AG04450 (cell line): ENCODE measurements around the gene PREX1. TPM values are rescaled to one million over a fixed set of nuclear protein-coding genes. Genes with fewer than 3 reads are reported as not detected.
A peak's percentile ranks its signal among the peaks of the same experiment; 100 is the strongest.

Experiments
- CTCF ChIA-PET: fragments of 300-600, 350-600 bp; formaldehyde crosslinking; extraction: SDS; loops from one replicate; lab custom pipeline; 2022; ENCODE audit warnings: antibody characterized with exemption, inconsistent platforms; lab: Charles Lee
- POLR2A ChIA-PET: fragments of 350-600 bp; formaldehyde crosslinking; extraction: SDS; loops from one replicate; lab custom pipeline; 2021; ENCODE audit warnings: antibody characterized with exemption, inconsistent platforms; lab: Yijun Ruan, JAX
- DNase-seq: peaks from one replicate; pipeline ENCODE4 v3.0.0-alpha.2; 2011; ENCODE audit warnings: low read depth, low spot score
- H3K27ac ChIP-seq: one replicate; pipeline ENCODE4 v1.5.1; 2012; ENCODE audit warnings: low read depth, low read length, control low read depth
- H3K27me3 ChIP-seq: one replicate; pipeline ENCODE4 v1.6.0; 2012; ENCODE audit warnings: low read length; ENCODE audit not compliant: control insufficient read depth, insufficient read depth
- H3K4me3 ChIP-seq: 2 replicates; pipeline ENCODE4 v1.5.1; 2011; ENCODE audit warnings: mild to moderate bottlenecking, low read depth, low read length, control low read depth
- H3K9me3 ChIP-seq: 2 replicates; pipeline ENCODE4 v1.5.1; 2012; ENCODE audit warnings: low read length; ENCODE audit not compliant: control insufficient read depth, insufficient read depth
- polyA plus RNA-seq: library from polyadenylated mRNA; depleted of rRNA; stranded (reverse); fragments of >200 nt; gene quantifications from 2 replicates; pipeline ENCODE4 v1.2.3, GENCODE V29; 2011
- TF ChIP-seq, protein P1 (sequence below): IDR thresholded peaks from 2 replicates; pipeline ENCODE4 v1.5.1; 2011; ENCODE audit warnings: low read depth, low read length, control low read depth, inconsistent platforms

The PREX1 gene
- polyA plus RNA-seq, 1 experiment, result 0.69 TPM

DNA sequence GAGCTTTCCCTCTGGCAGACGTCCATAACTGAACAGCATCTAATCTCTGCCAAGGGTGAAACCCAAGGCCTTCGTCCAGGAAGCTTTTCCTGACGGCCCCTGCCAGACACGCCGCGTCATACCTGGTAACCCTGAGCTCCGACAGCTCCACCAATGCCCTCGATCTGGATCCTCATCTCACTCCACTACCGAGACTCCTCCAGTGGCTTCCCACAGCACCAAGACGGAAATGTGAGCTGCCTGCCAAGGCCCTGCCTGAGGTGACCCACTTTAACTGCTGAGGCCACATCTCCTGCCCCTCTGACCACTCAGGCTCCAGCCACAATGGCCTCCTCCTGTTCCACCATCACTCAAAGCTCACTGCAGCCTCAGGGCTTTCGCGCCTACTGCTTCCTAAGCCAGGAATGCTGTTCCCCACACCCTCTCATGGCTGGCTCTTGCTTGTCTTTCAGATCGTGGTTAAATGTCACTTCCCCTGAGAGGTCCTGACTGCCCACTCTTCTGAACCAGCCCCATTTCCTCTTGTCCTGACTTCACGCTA, 143.2 kb downstream of the PREX1 start:
- DNase-seq, result no peak
- H3K9me3 ChIP-seq, result peaks cover 1% of the 10 kb centered on the region; the same call in 1 of the 2 replicates
- CTCF ChIA-PET, result interaction anchor here (0.9 to 1.0 kb wide), 2 partner anchors 27 to 220 kb away, joined by 3 read pairs; no protein-coding TSS in a partner anchor
- TF ChIP-seq, protein P1, sequence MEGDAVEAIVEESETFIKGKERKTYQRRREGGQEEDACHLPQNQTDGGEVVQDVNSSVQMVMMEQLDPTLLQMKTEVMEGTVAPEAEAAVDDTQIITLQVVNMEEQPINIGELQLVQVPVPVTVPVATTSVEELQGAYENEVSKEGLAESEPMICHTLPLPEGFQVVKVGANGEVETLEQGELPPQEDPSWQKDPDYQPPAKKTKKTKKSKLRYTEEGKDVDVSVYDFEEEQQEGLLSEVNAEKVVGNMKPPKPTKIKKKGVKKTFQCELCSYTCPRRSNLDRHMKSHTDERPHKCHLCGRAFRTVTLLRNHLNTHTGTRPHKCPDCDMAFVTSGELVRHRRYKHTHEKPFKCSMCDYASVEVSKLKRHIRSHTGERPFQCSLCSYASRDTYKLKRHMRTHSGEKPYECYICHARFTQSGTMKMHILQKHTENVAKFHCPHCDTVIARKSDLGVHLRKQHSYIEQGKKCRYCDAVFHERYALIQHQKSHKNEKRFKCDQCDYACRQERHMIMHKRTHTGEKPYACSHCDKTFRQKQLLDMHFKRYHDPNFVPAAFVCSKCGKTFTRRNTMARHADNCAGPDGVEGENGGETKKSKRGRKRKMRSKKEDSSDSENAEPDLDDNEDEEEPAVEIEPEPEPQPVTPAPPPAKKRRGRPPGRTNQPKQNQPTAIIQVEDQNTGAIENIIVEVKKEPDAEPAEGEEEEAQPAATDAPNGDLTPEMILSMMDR, result no peak
- no peak overlapping the region for H3K4me3 ChIP-seq
- POLR2A ChIA-PET, result interaction anchor here (0.6 kb wide), 1 partner anchor 13 kb away, joined by 3 read pairs; no protein-coding TSS in a partner anchor
- H3K27ac ChIP-seq, result no peak overlapping the region
- H3K27me3 ChIP-seq, result no peaks in the 10 kb centered on the region

DNA sequence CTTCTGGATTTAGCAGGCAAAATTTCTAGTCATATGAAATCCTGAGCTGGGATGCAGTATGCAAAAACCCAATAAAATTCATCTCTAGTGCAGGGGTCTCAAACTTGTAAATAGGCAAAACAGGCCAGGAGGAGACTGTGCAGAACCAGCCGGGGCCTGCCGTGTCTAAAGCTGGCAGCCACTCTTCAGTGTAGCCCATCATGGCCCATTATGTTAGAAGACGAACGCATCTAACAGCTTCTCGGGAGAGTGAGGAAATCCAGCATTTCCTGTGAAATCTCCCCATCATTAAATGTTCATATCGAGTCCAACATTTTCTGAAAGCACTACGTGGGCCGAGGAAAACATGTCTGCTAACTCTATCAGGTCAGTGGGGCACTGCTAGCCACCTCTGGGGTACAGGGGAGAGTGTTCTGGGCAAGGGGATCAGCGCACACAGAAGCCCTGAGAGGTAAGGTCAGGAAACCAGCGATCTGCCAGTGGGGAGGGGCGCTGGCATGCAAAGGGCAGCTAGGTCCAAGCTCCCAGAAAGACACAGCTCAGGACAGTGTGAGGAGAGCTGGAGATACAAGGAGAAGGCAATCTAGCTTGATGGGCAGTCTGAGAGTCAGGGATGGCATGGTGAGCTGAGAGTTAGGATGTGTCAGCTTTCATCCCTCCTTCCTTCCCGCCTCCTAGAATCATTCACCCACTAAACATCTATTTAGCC, 144.2 kb downstream of the PREX1 start:
- H3K9me3 ChIP-seq, result peaks cover 5% of the 10 kb centered on the region; the same call in 1 of the 2 replicates
- TF ChIP-seq, protein P1, result no peak
- no peaks in the 10 kb centered on the region for H3K27me3 ChIP-seq
- no peak for DNase-seq
- no peak overlapping the region for H3K4me3 ChIP-seq
- ChIA-PET POLR2A (no interaction called here), CTCF (interaction anchor here (2.2 kb wide), 2 partner anchors 27 to 222 kb away, joined by 11 to 13 read pairs; no protein-coding TSS in a partner anchor)
- H3K27ac ChIP-seq, result no peak overlapping the region

DNA sequence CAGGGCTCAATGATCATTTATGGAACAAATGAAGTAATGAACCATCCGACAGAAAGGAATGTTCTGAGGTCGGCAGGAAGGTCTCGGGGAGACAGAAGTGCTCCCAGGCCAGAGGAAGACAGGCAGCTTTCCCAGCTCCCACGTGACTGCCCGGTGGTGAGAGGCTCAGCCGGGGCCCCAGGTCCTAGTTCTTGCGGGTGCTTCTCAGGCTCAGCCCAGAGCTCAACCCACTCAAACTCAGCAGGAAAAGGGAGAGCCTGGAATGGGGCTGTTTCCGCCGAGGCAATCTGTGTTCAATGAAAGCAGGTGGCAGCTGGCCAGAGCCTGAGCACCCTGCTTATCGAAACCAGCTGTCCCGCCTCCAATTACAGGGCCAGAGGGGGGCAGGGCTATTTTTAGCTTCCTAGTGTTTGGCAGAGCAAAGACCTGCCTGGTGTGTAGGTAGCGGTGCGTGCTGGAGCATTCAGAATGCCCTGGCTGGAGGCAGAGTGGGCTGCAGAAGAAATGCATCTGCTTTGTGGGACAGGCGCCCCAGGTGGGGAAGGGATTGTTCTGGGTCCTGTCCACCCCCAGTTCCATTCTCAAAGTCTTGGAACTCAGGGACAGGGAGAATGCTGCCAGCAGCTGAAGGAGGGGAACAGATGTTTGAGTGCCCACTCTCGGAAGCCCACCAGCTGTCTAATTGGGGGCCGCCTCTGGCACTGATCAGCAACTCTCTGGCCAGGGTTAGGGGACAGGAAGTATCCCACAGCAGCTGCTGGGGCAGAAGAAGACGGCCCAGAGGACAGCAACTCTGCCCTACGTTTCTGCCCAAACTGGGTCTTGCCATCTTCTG, 145.1 kb downstream of the PREX1 start:
- ChIA-PET CTCF (interaction anchor here (2.2 kb wide), 2 partner anchors 26 to 223 kb away, joined by 11 to 13 read pairs; no protein-coding TSS in a partner anchor), POLR2A (interaction anchor here (1.0 kb wide), 1 partner anchor 15 kb away, joined by 4 read pairs; no protein-coding TSS in a partner anchor)
- H3K4me3 ChIP-seq, result peak overlapping the region; percentile 35
- peak overlapping the region; percentile 77 for H3K27ac ChIP-seq
- peaks cover 5% of the 10 kb centered on the region; the same call in 1 of the 2 replicates for H3K9me3 ChIP-seq
- TF ChIP-seq, protein P1, result no peak
- DNase-seq, result peak; percentile 93
- no peaks in the 10 kb centered on the region for H3K27me3 ChIP-seq

DNA sequence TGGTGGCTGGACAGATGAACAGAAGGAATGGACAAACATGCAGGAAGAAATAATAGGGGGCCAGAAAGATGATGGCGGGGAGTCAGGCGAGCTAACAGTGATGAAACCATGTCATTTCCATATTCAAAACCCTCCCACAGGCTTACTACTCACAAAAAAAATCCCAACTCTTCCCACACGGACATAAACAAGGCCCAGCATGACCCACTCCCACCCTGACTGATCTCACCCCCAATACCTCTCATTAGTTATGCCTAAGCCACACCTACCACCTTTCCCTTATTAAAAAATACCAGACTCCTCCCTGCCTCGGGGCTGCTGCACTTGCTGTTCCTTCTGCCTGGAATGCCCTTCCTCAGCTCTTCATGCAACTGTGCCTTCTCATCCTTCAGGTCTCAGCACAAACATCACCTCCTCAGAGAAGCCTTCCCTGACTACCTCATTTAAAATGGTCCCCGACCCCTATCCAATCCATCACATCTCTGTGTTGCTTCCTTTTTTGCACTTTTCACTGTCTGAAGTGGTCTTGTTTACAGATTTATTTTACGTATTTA, 145.8 kb downstream of the PREX1 start:
- Histone ChIP-seq H3K27me3 (no peaks in the 10 kb centered on the region), H3K9me3 (peaks cover 5% of the 10 kb centered on the region; the same call in 1 of the 2 replicates), H3K27ac (peak overlapping the region; percentile 77), H3K4me3 (peak overlapping the region; percentile 35; the same call in 1 of the 2 replicates)
- ChIA-PET CTCF (interaction anchor here (2.2 kb wide), 2 partner anchors 25 to 224 kb away, joined by 11 to 13 read pairs; no protein-coding TSS in a partner anchor), POLR2A (no interaction called here)
- no peak for DNase-seq
- TF ChIP-seq, protein P1, result no peak
